SK-N-SH treated with all-trans-retinoic acid at 6 μM for 48 hours (cell line): ENCODE measurements around the gene CDK6.

Experiments used
- ATAC-seq: fragments of 200-7000 bp; cut with Tn5 transposase; 3 replicates; pipeline ENCODE4 v1.9.1; 2020; ENCODE audit warnings: mild to moderate bottlenecking, moderate library complexity
- BACH2 ChIP-seq: fragments of 250-450 bp; sonication (Bioruptor Pico); IDR thresholded peaks from 2 replicates; pipeline ENCODE4 v1.9.0; 2021; ENCODE audit warnings: mild to moderate bottlenecking, borderline replicate concordance
- CSDC2 ChIP-seq: fragments of 250-450 bp; sonication (Bioruptor Pico); IDR thresholded peaks from 2 replicates; pipeline ENCODE4 v1.5.0; 2020; ENCODE audit warnings: mild to moderate bottlenecking, moderate library complexity
- ESRRG ChIP-seq: fragments of 250-450 bp; sonication (Bioruptor Pico); IDR thresholded peaks from 2 replicates; pipeline ENCODE4 v1.6.1; 2021; ENCODE audit warnings: mild to moderate bottlenecking
- GLIS3 ChIP-seq: fragments of 250-450 bp; sonication (Bioruptor Pico); IDR thresholded peaks from 2 replicates; pipeline ENCODE4 v1.5.0; 2020; ENCODE audit warnings: mild to moderate bottlenecking, moderate library complexity
- OSR1 ChIP-seq: fragments of 250-450 bp; sonication (Bioruptor Pico); IDR thresholded peaks from 2 replicates; pipeline ENCODE4 v1.8.0; 2022; ENCODE audit warnings: moderate library complexity, mild to moderate bottlenecking, inconsistent platforms
- PATZ1 ChIP-seq: fragments of 250-450 bp; sonication (Bioruptor Pico); IDR thresholded peaks from 2 replicates; pipeline ENCODE4 v1.8.0; 2020; ENCODE audit warnings: mild to moderate bottlenecking, moderate library complexity, borderline replicate concordance
- PPARA ChIP-seq: fragments of 250-450 bp; sonication (Bioruptor Pico); IDR thresholded peaks from 2 replicates; pipeline ENCODE4 v1.5.0; 2020; ENCODE audit warnings: mild to moderate bottlenecking, borderline replicate concordance
- RARB ChIP-seq: fragments of 250-450 bp; sonication (Bioruptor Pico); IDR thresholded peaks from 2 replicates; pipeline ENCODE4 v1.8.0; 2021; ENCODE audit warnings: mild to moderate bottlenecking, moderate library complexity
- SNAI2 ChIP-seq: fragments of 250-450 bp; sonication (Bioruptor Pico); IDR thresholded peaks from 2 replicates; pipeline ENCODE4 v1.5.0; 2020; ENCODE audit warnings: mild to moderate bottlenecking, moderate library complexity
- TOX ChIP-seq: fragments of 250-450 bp; sonication (Bioruptor Pico); IDR thresholded peaks from 2 replicates; pipeline ENCODE4 v1.8.0; 2021; ENCODE audit warnings: mild to moderate bottlenecking, moderate library complexity, borderline replicate concordance
- ZC3H10 ChIP-seq: fragments of 250-450 bp; sonication (Bioruptor Pico); IDR thresholded peaks from 2 replicates; pipeline ENCODE4 v1.5.1; 2021; ENCODE audit warnings: mild to moderate bottlenecking, moderate library complexity
- ZFP3 ChIP-seq: fragments of 250-450 bp; sonication (Bioruptor Pico); IDR thresholded peaks from 2 replicates; pipeline ENCODE4 v1.5.0; 2020; ENCODE audit warnings: mild to moderate bottlenecking, moderate library complexity
- ZFP30 ChIP-seq: fragments of 450-650 bp; formaldehyde crosslinking; IDR thresholded peaks from 2 replicates; pipeline ENCODE4 v1.5.0; 2022; ENCODE audit warnings: mild to moderate bottlenecking, moderate library complexity
- ZNF565 ChIP-seq: fragments of 450-650 bp; formaldehyde crosslinking; conservative IDR thresholded peaks from 2 replicates; pipeline ENCODE4 v1.5.0; 2020; ENCODE audit warnings: low read depth, mild to moderate bottlenecking, moderate library complexity
- ZNF70 ChIP-seq: fragments of 450-650 bp; formaldehyde crosslinking; IDR thresholded peaks from 2 replicates; pipeline ENCODE4 v1.5.0; 2020; ENCODE audit warnings: mild to moderate bottlenecking, moderate library complexity
- ZNF8 ChIP-seq: fragments of 450-650 bp; formaldehyde crosslinking; IDR thresholded peaks from 2 replicates; pipeline ENCODE4 v1.5.0; 2020; ENCODE audit warnings: mild to moderate bottlenecking, moderate library complexity
- TF ChIP-seq, protein P1 (sequence below): fragments of 250-450 bp; sonication (Bioruptor Pico); IDR thresholded peaks from 2 replicates; pipeline ENCODE4 v1.5.0; 2020; ENCODE audit warnings: mild to moderate bottlenecking, moderate library complexity
- TF ChIP-seq, protein P2 (sequence below): fragments of 250-450 bp; sonication (Bioruptor Pico); IDR thresholded peaks from 2 replicates; pipeline ENCODE4 v1.8.0; 2021; ENCODE audit warnings: low read depth, mild to moderate bottlenecking, moderate library complexity, borderline replicate concordance
- TF ChIP-seq, protein P3 (sequence below): fragments of 250-450 bp; sonication (Bioruptor Pico); IDR thresholded peaks from 2 replicates; pipeline ENCODE4 v1.5.1; 2020; ENCODE audit warnings: low read depth, mild to moderate bottlenecking, moderate library complexity

Gene CDK6

GRCh38 chr7:92833024-92833765 lies 3.2 kb downstream of the CDK6 start (continued):
- TF ChIP-seq, protein P1, sequence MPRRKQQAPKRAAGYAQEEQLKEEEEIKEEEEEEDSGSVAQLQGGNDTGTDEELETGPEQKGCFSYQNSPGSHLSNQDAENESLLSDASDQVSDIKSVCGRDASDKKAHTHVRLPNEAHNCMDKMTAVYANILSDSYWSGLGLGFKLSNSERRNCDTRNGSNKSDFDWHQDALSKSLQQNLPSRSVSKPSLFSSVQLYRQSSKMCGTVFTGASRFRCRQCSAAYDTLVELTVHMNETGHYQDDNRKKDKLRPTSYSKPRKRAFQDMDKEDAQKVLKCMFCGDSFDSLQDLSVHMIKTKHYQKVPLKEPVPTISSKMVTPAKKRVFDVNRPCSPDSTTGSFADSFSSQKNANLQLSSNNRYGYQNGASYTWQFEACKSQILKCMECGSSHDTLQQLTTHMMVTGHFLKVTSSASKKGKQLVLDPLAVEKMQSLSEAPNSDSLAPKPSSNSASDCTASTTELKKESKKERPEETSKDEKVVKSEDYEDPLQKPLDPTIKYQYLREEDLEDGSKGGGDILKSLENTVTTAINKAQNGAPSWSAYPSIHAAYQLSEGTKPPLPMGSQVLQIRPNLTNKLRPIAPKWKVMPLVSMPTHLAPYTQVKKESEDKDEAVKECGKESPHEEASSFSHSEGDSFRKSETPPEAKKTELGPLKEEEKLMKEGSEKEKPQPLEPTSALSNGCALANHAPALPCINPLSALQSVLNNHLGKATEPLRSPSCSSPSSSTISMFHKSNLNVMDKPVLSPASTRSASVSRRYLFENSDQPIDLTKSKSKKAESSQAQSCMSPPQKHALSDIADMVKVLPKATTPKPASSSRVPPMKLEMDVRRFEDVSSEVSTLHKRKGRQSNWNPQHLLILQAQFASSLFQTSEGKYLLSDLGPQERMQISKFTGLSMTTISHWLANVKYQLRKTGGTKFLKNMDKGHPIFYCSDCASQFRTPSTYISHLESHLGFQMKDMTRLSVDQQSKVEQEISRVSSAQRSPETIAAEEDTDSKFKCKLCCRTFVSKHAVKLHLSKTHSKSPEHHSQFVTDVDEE (CRISPR knock-in tag), result peak; percentile 69; the same call in 1 of the 2 replicates

DNA sequence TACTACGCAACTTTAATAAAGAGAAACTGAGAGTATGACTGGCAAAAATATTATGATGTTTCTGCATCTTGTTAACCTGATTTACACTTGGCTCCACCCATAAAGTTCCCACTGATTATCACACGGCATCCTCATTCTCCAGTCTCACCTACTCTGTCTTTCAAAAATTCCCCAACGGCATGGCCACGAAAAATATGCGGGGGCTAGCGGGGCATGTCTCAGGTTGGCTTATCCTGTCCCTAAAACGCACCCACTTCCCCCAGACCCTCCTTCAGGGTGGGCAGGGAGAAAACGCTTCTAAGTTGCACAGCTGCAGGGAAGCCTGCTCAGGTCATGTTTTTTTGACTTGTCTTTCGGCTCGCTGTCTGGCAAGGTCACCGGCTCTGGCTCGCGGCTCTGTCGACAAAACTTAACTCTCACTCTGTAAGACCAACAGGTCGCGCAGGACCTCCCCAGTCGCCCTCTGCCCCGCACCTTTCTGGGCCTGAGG lies 3.8 kb downstream of the CDK6 start:
- ATAC-seq, result no peak; the same call in 2 of the 3 replicates
- TF ChIP-seq ZNF70 (no peak), ZFP3 (no peak), ZC3H10 (no peak), GLIS3 (CRISPR knock-in tag) (no peak), PPARA (no peak), RARB (CRISPR knock-in tag) (no peak), OSR1 (CRISPR knock-in tag) (no peak), ESRRG (no peak), ZFP30 (no peak), PATZ1 (no peak), BACH2 (CRISPR knock-in tag) (no peak), TOX (CRISPR knock-in tag) (no peak), SNAI2 (CRISPR knock-in tag) (no peak), CSDC2 (CRISPR knock-in tag) (no peak)
- TF ChIP-seq, protein P2, sequence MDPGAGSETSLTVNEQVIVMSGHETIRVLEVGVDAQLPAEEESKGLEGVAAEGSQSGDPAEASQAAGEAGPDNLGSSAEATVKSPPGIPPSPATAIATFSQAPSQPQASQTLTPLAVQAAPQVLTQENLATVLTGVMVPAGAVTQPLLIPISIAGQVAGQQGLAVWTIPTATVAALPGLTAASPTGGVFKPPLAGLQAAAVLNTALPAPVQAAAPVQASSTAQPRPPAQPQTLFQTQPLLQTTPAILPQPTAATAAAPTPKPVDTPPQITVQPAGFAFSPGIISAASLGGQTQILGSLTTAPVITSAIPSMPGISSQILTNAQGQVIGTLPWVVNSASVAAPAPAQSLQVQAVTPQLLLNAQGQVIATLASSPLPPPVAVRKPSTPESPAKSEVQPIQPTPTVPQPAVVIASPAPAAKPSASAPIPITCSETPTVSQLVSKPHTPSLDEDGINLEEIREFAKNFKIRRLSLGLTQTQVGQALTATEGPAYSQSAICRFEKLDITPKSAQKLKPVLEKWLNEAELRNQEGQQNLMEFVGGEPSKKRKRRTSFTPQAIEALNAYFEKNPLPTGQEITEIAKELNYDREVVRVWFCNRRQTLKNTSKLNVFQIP (CRISPR knock-in tag), result no peak
- TF ChIP-seq, protein P1 (CRISPR knock-in tag), result no peak

DNA sequence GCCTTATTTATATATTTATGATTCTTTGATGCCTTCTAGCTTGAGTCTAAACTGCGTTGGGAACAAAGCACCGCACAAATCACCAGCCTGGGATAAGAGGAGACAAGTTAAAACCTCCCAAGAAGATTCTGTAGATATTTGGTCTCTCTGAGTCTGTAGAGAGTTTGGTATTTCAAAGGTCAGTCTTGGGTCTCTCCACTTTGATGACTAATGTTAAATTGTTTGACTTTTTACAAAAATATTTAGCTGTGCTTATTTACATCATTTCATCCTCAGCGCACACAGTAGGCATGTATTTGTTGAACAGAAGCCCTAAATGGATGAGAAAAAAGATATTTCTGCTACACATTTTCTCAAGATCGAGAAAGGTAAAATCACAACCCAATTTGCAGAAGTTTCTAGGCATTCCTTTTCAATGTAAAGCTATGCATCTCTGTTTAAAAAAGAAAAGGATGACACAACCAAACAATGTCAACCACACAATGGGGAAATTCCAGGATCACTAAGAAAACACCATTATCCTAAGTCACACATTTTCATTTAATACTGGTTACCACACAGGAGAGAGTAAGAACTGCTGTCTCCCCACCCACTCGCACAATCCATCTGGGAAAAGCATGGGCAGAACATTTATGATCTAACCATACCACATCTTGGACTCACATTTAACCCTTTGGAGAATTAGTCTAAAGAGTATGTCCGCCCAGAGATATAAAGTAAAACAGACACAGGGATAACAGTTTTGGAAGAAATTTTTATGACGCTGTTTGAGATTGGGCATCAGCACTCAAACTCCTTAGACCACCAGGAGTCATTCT lies 4.4 kb downstream of the CDK6 start:
- ATAC-seq, result peak; percentile 11
- TF ChIP-seq, protein P1 (CRISPR knock-in tag), result no peak
- TF ChIP-seq ZNF565 (CRISPR knock-in tag) (no peak), PATZ1 (no peak), ZNF8 (CRISPR knock-in tag) (0 out of 2 replicates have a peak, but pooled peaks have one; percentile 10), TOX (CRISPR knock-in tag) (0 out of 2 replicates have a peak, but pooled peaks have one; percentile 5), BACH2 (CRISPR knock-in tag) (no peak), SNAI2 (CRISPR knock-in tag) (no peak), ZFP3 (no peak), ZC3H10 (no peak)
- TF ChIP-seq, protein P3, sequence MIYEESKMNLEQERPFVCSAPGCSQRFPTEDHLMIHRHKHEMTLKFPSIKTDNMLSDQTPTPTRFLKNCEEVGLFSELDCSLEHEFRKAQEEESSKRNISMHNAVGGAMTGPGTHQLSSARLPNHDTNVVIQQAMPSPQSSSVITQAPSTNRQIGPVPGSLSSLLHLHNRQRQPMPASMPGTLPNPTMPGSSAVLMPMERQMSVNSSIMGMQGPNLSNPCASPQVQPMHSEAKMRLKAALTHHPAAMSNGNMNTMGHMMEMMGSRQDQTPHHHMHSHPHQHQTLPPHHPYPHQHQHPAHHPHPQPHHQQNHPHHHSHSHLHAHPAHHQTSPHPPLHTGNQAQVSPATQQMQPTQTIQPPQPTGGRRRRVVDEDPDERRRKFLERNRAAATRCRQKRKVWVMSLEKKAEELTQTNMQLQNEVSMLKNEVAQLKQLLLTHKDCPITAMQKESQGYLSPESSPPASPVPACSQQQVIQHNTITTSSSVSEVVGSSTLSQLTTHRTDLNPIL (CRISPR knock-in tag), result no peak; the same call in 1 of the 2 replicates
